Lower lobe of right lung (tissue), 2 donors: ENCODE results near the gene SRSF6. TPM values are rescaled to one million over a fixed set of nuclear protein-coding genes. Genes with fewer than 3 reads are reported as not detected.

Source experiments
- ATAC-seq, 2 donors: fragments of 200-7000 bp; cut with Tn5 transposase; one replicate each; pipeline ENCODE4 v1.9.1; 2020 to 2022; ENCODE audit warnings: mild to moderate bottlenecking in 2 of 2, moderate library complexity in 2 of 2
- DNase-seq: peaks from one replicate; pipeline ENCODE4 v3.0.0-alpha.2; 2020
- H3K27ac ChIP-seq: fragments of 200-600 bp; one replicate; pipeline ENCODE4 v1.8.0; 2022
- H3K27me3 ChIP-seq: fragments of 200-600 bp; one replicate; pipeline ENCODE4 v1.8.0; 2022; ENCODE audit warnings: low read depth
- H3K36me3 ChIP-seq: fragments of 200-600 bp; one replicate; pipeline ENCODE4 v1.8.0; 2022; ENCODE audit warnings: mild to moderate bottlenecking
- H3K4me1 ChIP-seq: fragments of 200-600 bp; one replicate; pipeline ENCODE4 v1.8.0; 2022
- H3K4me3 ChIP-seq: fragments of 200-600 bp; one replicate; pipeline ENCODE4 v1.8.0; 2022; ENCODE audit warnings: mild to moderate bottlenecking
- H3K9me3 ChIP-seq: fragments of 200-600 bp; one replicate; pipeline ENCODE4 v1.8.0; 2022
- intact Hi-C: fragments of 100-400 bp; cut with DNase I; formaldehyde crosslinking; loops from one replicate; pipeline ENCODE4 v1.11.0; 2022
- total RNA-seq: library from RNA; stranded (reverse); fragmentation: NEBNext Ultra II Directional; extraction: Animal tissue kit (Norgen Biotek cat#: 25700); gene quantifications from one replicate; pipeline ENCODE4 v1.2.1, GENCODE V29; 2021
- TF ChIP-seq, protein P1 (sequence below): fragments of 200-600 bp; IDR thresholded peaks from one replicate; pipeline ENCODE4 v1.8.0; 2022; ENCODE audit warnings: antibody characterized with exemption, mild to moderate bottlenecking
- donor health status: DM: no; HTN: yes; CAD: no; lungs with severe emphysema.

SRSF6 gene
- total RNA-seq, 1 donor from 2014 or later, result 145 TPM

DNA sequence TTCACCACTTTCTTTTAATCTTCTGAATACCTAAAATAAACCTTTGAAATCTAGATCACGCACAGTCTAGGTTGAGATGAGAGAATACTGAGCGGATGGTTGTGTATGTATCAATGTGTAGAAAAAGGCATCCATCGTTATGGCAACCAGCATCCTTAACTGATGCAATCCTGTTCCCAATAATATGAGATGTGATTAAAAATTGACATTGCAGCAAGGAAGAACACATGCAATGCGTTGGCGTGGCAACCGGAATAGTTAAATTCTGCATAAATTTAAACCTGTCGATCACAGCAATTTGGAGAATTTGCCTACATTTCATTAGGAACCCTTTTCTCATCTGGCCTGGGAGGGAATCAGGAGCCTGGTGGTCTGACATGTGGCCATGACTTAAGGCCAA is 48.5 kb downstream of the SRSF6 start:
- no peak for ATAC-seq
- no peaks in the 10 kb centered on the region for H3K4me1 ChIP-seq
- TF ChIP-seq, protein P1, sequence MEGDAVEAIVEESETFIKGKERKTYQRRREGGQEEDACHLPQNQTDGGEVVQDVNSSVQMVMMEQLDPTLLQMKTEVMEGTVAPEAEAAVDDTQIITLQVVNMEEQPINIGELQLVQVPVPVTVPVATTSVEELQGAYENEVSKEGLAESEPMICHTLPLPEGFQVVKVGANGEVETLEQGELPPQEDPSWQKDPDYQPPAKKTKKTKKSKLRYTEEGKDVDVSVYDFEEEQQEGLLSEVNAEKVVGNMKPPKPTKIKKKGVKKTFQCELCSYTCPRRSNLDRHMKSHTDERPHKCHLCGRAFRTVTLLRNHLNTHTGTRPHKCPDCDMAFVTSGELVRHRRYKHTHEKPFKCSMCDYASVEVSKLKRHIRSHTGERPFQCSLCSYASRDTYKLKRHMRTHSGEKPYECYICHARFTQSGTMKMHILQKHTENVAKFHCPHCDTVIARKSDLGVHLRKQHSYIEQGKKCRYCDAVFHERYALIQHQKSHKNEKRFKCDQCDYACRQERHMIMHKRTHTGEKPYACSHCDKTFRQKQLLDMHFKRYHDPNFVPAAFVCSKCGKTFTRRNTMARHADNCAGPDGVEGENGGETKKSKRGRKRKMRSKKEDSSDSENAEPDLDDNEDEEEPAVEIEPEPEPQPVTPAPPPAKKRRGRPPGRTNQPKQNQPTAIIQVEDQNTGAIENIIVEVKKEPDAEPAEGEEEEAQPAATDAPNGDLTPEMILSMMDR, result no peak
- no peak for DNase-seq
- H3K27me3 ChIP-seq, result peaks cover 30% of the 10 kb centered on the region
- intact Hi-C loops, result no loop called here
- no peak overlapping the region for H3K4me3 ChIP-seq
- no peak overlapping the region for H3K27ac ChIP-seq
- no peaks in the 10 kb centered on the region for H3K36me3 ChIP-seq
- H3K9me3 ChIP-seq, result no peaks in the 10 kb centered on the region

- ATAC-seq, result peak; percentile 91 to 92
These were observed 49.7 kb downstream of the SRSF6 start, which contains the start of gene L3MBTL1 for GRCh38 chr20:43507150-43508080. Gene L3MBTL1 (plus strand): TSS chr20:43507697. CDS start chr20:43513504, 5,807 bp downstream.

DNA sequence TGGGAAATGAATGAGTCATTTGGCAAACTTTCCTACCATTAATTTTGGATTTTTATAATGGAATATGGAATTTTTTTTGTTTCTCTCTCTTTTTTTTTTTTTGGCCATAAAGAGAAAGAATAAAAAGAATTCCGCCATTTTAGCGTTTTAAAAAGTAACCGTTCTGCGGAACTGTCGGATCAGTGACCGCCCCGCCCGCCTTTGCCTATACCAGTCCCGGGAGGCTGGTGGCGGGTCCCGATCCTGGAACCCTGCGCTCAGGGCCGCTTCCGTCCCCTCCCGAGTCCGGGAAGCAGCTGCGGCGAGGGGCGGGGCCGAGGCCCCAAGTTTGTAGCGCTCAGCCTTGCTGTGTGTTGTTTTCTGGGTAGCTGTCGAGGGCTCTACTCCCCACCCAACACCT is 50.4 kb downstream of the SRSF6 start:
- peak overlapping the region; percentile 66 for H3K4me3 ChIP-seq
- H3K27me3 ChIP-seq, result peaks cover 30% of the 10 kb centered on the region
- no peak overlapping the region for H3K27ac ChIP-seq
- no peaks in the 10 kb centered on the region for H3K9me3 ChIP-seq
- intact Hi-C loops, result no loop called here
- no peaks in the 10 kb centered on the region for H3K36me3 ChIP-seq
- peak; percentile 12 to 46 for ATAC-seq
- no peak for DNase-seq
- peaks cover under 1% of the 10 kb centered on the region for H3K4me1 ChIP-seq
- TF ChIP-seq, protein P1, result no peak

More at GRCh38 chr20:43507150-43508080, 49.7 kb downstream of the SRSF6 start, which contains the start of gene L3MBTL1:
- Histone ChIP-seq H3K36me3 (no peaks in the 10 kb centered on the region), H3K9me3 (no peaks in the 10 kb centered on the region), H3K4me3 (peak within 1 kb of the TSS; percentile 66), H3K27ac (no peak within 1 kb of the TSS), H3K4me1 (no peaks in the 10 kb centered on the region), H3K27me3 (peaks cover 30% of the 10 kb centered on the region)
- DNase-seq, result peak; percentile 74
- TF ChIP-seq, protein P1, result no peak
- intact Hi-C loops, result no loop called here

DNA sequence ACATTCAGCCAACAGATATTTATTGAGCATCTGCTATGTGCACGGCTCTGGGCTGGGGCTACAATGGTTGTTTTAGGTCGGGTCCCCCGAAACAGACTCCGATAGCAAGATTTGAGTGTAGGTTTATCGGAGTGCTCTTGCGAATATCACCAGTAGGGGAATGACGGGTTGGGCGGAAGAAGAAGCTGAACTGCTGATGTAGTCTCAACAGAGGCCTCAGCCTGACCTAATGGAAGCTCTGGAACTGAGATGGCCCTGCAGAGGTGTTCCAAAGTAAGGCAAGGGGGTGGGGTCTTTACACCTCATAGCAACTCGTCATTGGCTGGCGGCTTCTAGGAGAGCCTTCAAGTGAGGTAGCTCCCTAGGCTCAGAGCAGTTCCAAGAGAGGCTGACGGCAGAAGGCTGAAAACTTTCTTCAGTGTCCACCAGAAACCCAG is 50.9 kb downstream of the SRSF6 start:
- intact Hi-C loops, result no loop called here
- DNase-seq, result no peak
- H3K4me3 ChIP-seq, result no peak overlapping the region

GRCh38 chr20:43511879-43512278 is 54.2 kb downstream of the SRSF6 start:
- H3K27ac ChIP-seq, result no peak overlapping the region
- no peak for DNase-seq
- H3K4me1 ChIP-seq, result peaks cover 13% of the 10 kb centered on the region
- no peaks in the 10 kb centered on the region for H3K9me3 ChIP-seq
- ATAC-seq, result no peak
- TF ChIP-seq, protein P1, result no peak
- no peaks in the 10 kb centered on the region for H3K36me3 ChIP-seq
- H3K27me3 ChIP-seq, result peaks cover 21% of the 10 kb centered on the region
- H3K4me3 ChIP-seq, result no peak overlapping the region
- intact Hi-C loops, result no loop called here

More for the DNA sequence above, 50.9 kb downstream of the SRSF6 start:
- Histone ChIP-seq H3K9me3 (no peaks in the 10 kb centered on the region), H3K36me3 (no peaks in the 10 kb centered on the region), H3K4me1 (peaks cover 4% of the 10 kb centered on the region), H3K27me3 (peaks cover 30% of the 10 kb centered on the region), H3K27ac (no peak overlapping the region)
- ATAC-seq, result no peak
- TF ChIP-seq, protein P1, result no peak
